Measurements from ENCODE around the gene DIDO1.

DNA sequence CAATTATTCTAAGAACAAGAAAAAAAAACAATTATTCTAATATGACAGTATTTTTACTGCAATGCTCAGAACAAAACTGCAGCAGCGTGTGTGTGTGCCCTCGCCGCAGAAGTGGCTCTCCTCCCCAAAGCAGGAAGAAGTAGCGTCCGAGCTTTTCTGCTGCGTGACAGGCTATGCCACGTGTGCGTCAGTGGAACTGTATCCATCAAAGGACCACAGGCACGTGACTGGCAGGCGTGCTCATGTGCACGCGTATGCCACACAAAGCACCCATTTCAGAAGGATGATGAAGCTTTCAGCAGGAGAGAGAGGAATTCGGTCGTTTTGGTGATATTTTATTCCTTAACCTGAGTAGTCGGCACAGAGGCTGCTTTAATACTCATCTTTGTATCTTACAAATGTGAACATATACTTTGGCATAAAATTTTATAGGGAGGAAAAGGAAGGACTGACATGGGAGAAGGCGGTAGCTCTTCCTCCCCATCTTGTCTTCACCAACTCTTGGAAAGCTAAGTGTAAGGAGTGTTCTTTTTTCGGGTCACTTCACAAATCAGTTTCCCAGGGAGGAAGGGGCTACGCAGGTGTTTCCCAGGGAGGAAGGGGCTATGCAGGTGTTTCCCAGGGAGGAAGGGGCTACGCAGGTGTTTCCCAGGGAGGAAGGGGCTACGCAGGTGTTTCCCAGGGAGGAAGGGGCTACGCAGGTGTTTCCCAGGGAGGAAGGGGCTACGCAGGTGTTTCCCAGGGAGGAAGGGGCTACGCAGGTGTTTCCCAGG is 68.1 kb downstream of the DIDO1 start:
- TF ChIP-seq, protein P1, sequence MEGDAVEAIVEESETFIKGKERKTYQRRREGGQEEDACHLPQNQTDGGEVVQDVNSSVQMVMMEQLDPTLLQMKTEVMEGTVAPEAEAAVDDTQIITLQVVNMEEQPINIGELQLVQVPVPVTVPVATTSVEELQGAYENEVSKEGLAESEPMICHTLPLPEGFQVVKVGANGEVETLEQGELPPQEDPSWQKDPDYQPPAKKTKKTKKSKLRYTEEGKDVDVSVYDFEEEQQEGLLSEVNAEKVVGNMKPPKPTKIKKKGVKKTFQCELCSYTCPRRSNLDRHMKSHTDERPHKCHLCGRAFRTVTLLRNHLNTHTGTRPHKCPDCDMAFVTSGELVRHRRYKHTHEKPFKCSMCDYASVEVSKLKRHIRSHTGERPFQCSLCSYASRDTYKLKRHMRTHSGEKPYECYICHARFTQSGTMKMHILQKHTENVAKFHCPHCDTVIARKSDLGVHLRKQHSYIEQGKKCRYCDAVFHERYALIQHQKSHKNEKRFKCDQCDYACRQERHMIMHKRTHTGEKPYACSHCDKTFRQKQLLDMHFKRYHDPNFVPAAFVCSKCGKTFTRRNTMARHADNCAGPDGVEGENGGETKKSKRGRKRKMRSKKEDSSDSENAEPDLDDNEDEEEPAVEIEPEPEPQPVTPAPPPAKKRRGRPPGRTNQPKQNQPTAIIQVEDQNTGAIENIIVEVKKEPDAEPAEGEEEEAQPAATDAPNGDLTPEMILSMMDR (IDR thresholded peaks at IDR 0.05) = no peak
- no peak for TF ChIP-seq POLR2AphosphoS5 (IDR thresholded peaks at IDR 0.05)
